Ascending aorta (tissue), 2 donors: ENCODE results near the gene ARHGAP26. TPM values are rescaled to one million over a fixed set of nuclear protein-coding genes. Genes with fewer than 3 reads are reported as not detected.

Experiments used
- DNase-seq, 2 donors: peaks; one replicate each; pipeline ENCODE4 v3.0.0-alpha.2; 2019; ENCODE audit warnings: low spot score in 2 of 2
- H3K27ac ChIP-seq, 2 donors: fragments of 200-600 bp; sonication (generic); one replicate each; pipeline ENCODE4 v1.5.1; 2016 to 2017; ENCODE audit warnings: mild to moderate bottlenecking in 1 of 2
- H3K27me3 ChIP-seq: fragments of 200-600 bp; sonication (generic); one replicate; pipeline ENCODE4 v1.5.1; 2017
- H3K36me3 ChIP-seq, 2 donors: fragments of 200-600 bp; sonication (generic); one replicate each; pipeline ENCODE4 v1.5.1; 2016
- H3K4me1 ChIP-seq, 2 donors: fragments of 200-600 bp; sonication (generic); one replicate each; pipeline ENCODE4 v1.5.1; 2016 to 2017; ENCODE audit warnings: mild to moderate bottlenecking in 1 of 2
- H3K4me3 ChIP-seq, 2 donors: fragments of 200-600 bp; sonication (generic); one replicate each; pipeline ENCODE4 v1.5.1; 2016 to 2017; ENCODE audit warnings: mild to moderate bottlenecking in 1 of 2
- H3K9me3 ChIP-seq, 2 donors: fragments of 200-600 bp; sonication (generic); one replicate each; pipeline ENCODE4 v1.5.1; 2016
- intact Hi-C: fragments of 100-400 bp; cut with DNase I; formaldehyde crosslinking; loops from one replicate; pipeline ENCODE4 v1.15.1; 2023
- total RNA-seq: library from RNA; depleted of rRNA; stranded (reverse); fragments of >200 nt; gene quantifications from one replicate; pipeline ENCODE4 v1.1.0, GENCODE V29; 2016
- TF ChIP-seq, protein P1 (sequence below), 3 experiments: fragments of 200-600 bp in 2 of 3; fragments of 450-650 bp in 1 of 3; sonication (generic) in 2 of 3; IDR thresholded peaks; one replicate each; pipeline ENCODE4 v1.5.1; 2016 to 2019; ENCODE audit warnings: antibody characterized with exemption in 3 of 3, mild to moderate bottlenecking in 1 of 3, moderate library complexity in 1 of 3

ARHGAP26 gene
- total RNA-seq, 1 donor from 2014 or later = 34.9 TPM

GRCh38 chr5:142896325-142897007 is 126.3 kb downstream of the ARHGAP26 start:
- Histone ChIP-seq H3K27me3 (no peaks in the 10 kb centered on the region), H3K36me3 (peaks cover 5 to 16% of the 10 kb centered on the region in 2 donors), H3K4me3 (no peak overlapping the region), H3K27ac (no peak overlapping the region), H3K4me1 (peaks cover 0 to 2% of the 10 kb centered on the region in 2 donors), H3K9me3 (no peaks in the 10 kb centered on the region)
- no peak for DNase-seq
- intact Hi-C loops = no loop called here
- TF ChIP-seq, protein P1, sequence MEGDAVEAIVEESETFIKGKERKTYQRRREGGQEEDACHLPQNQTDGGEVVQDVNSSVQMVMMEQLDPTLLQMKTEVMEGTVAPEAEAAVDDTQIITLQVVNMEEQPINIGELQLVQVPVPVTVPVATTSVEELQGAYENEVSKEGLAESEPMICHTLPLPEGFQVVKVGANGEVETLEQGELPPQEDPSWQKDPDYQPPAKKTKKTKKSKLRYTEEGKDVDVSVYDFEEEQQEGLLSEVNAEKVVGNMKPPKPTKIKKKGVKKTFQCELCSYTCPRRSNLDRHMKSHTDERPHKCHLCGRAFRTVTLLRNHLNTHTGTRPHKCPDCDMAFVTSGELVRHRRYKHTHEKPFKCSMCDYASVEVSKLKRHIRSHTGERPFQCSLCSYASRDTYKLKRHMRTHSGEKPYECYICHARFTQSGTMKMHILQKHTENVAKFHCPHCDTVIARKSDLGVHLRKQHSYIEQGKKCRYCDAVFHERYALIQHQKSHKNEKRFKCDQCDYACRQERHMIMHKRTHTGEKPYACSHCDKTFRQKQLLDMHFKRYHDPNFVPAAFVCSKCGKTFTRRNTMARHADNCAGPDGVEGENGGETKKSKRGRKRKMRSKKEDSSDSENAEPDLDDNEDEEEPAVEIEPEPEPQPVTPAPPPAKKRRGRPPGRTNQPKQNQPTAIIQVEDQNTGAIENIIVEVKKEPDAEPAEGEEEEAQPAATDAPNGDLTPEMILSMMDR (IDR thresholded peaks at IDR 0.05) = no peak

DNA sequence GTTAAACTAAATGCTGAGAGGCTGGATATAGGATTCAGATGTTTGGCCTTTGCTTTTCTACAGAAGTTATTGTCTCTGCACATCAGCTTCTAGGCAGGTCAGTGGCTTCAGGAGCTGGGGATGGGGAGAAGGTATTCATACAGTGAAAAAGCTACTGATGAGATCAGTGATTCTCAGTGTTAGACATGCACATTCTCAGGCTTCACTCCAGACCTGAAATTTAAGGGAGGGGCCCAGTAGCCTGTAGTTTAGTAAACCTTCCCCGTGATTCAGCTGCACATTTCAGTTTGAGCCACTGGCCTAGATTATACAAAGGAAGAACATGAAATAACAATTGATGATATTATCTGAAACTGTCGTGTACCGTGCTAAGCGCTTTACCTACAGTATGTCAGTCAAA is 127.2 kb downstream of the ARHGAP26 start:
- intact Hi-C loops = no loop called here
- no peak overlapping the region for H3K27ac ChIP-seq

GRCh38 chr5:142900927-142901326 is 130.8 kb downstream of the ARHGAP26 start:
- intact Hi-C loops = no loop called here

More for the DNA sequence above, 127.2 kb downstream of the ARHGAP26 start:
- H3K36me3 ChIP-seq = peaks cover 9 to 24% of the 10 kb centered on the region in 2 donors
- H3K4me3 ChIP-seq = no peak overlapping the region
- no peaks in the 10 kb centered on the region for H3K27me3 ChIP-seq
- no peak for DNase-seq
- no peaks in the 10 kb centered on the region for H3K9me3 ChIP-seq
- TF ChIP-seq, protein P1 (IDR thresholded peaks at IDR 0.05) = no peak
- peaks cover 0 to 2% of the 10 kb centered on the region in 2 donors for H3K4me1 ChIP-seq

GRCh38 chr5:142901476-142902185 is 131.5 kb downstream of the ARHGAP26 start:
- intact Hi-C loops = no loop called here
- Histone ChIP-seq H3K27ac (no peak overlapping the region), H3K27me3 (no peaks in the 10 kb centered on the region), H3K36me3 (peaks cover 11 to 60% of the 10 kb centered on the region in 2 donors), H3K9me3 (no peaks in the 10 kb centered on the region), H3K4me3 (no peak overlapping the region), H3K4me1 (no peaks in the 10 kb centered on the region)
- TF ChIP-seq, protein P1 (IDR thresholded peaks at IDR 0.05) = no peak
- no peak for DNase-seq

More at GRCh38 chr5:142900927-142901326, 130.8 kb downstream of the ARHGAP26 start:
- Histone ChIP-seq H3K36me3 (peaks cover 11 to 53% of the 10 kb centered on the region in 2 donors), H3K27ac (no peak overlapping the region), H3K27me3 (no peaks in the 10 kb centered on the region), H3K4me1 (no peaks in the 10 kb centered on the region), H3K4me3 (no peak overlapping the region), H3K9me3 (no peaks in the 10 kb centered on the region)
- TF ChIP-seq, protein P1 (IDR thresholded peaks at IDR 0.05) = no peak
- no peak for DNase-seq

DNA sequence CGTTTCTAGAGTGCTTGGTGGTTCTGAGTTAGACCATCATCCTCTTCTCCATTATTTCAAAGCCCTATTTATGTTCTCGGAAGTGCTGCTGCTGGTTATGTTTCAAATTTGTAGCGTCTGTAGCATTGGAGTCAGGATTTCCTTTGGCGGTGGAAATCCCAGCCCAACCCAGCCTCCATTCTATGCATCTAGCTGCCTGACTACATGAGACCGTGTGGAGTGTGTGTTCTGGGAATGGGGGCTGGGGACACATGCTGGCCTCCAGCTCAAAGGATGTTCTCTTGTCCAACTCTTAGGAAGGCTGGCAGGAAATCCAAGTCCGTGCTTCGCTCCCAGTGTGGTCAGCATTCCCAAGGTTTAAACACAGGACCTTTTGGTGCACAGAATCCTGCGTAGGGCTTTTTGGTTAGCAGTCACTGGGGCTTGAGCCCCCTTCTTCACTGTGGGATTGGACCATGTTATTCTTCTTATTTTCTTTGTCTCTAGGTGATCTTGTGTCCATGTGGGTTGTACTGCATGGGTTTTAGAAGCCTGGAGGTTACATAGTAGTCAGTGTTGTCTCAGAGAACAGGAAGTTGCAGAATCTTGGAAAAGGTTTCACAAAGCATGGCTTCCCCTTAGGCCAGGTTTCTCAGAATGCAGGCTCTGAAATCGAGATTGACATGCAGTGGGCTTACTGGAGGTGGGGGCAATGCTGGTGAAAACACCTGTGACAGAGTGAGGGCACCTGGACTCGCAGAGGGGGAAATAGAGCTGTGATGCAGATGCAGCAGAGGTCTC is 132.2 kb downstream of the ARHGAP26 start:
- Histone ChIP-seq H3K9me3 (no peaks in the 10 kb centered on the region), H3K27ac (no peak overlapping the region), H3K36me3 (peaks cover 11 to 66% of the 10 kb centered on the region in 2 donors), H3K4me1 (no peaks in the 10 kb centered on the region), H3K27me3 (no peaks in the 10 kb centered on the region), H3K4me3 (no peak overlapping the region)
- intact Hi-C loops = no loop called here
- TF ChIP-seq, protein P1 (IDR thresholded peaks at IDR 0.05) = no peak
- no peak for DNase-seq
